Skeletal muscle tissue (tissue), 4 donors: ENCODE data around the gene ITGA4. TPM values are rescaled to one million over a fixed set of nuclear protein-coding genes. Genes with fewer than 3 reads are reported as not detected.

Experiments used
- H3K27ac ChIP-seq: one replicate; pipeline ENCODE4 v1.7.0; 2013; ENCODE audit warnings: mild to moderate bottlenecking, low read depth, low read length, inconsistent platforms
- H3K27me3 ChIP-seq, 3 donors: one replicate each; pipeline ENCODE4 v1.7.0; 2013; ENCODE audit warnings: low read length in 3 of 3; ENCODE audit not compliant: control insufficient read depth in 3 of 3, insufficient read depth in 3 of 3
- H3K36me3 ChIP-seq, 3 donors: one replicate each; pipeline ENCODE4 v1.7.0; 2013; ENCODE audit warnings: low read length in 3 of 3; ENCODE audit not compliant: control insufficient read depth in 3 of 3, insufficient read depth in 3 of 3
- H3K4me1 ChIP-seq, 3 donors: one replicate each; pipeline ENCODE4 v1.7.0; 2013; ENCODE audit warnings: low read length in 3 of 3, mild to moderate bottlenecking in 3 of 3; ENCODE audit not compliant: control insufficient read depth in 3 of 3, insufficient read depth in 3 of 3
- H3K4me3 ChIP-seq, 3 donors: one replicate each; pipeline ENCODE4 v1.7.0; 2013; ENCODE audit warnings: low read length in 3 of 3
- H3K9ac ChIP-seq, 3 donors: one replicate each; pipeline ENCODE4 v1.7.0; 2013; ENCODE audit warnings: low read length in 3 of 3, mild to moderate bottlenecking in 3 of 3, moderate library complexity in 2 of 3, low read depth in 1 of 3
- H3K9me3 ChIP-seq, 3 donors: one replicate each; pipeline ENCODE4 v1.7.0; 2013; ENCODE audit warnings: low read length in 3 of 3; ENCODE audit not compliant: control insufficient read depth in 3 of 3
- total RNA-seq: library from RNA; depleted of rRNA; stranded (reverse); fragments of >200 nt; gene quantifications from one replicate; pipeline ENCODE4 v1.2.3, GENCODE V29; 2014
- donor health status: Osteomylitis.

Gene ITGA4
- total RNA-seq, 1 donor from 2014 or later: 19.3 TPM

GRCh38 chr2:181467966-181468707 lies 11.0 kb downstream of the ITGA4 start:
- Histone ChIP-seq H3K4me3 (no peak overlapping the region), H3K4me1 (no peaks in the 10 kb centered on the region), H3K9ac (no peak overlapping the region), H3K27ac (no peak overlapping the region), H3K27me3 (no peaks in the 10 kb centered on the region), H3K9me3 (no peaks in the 10 kb centered on the region), H3K36me3 (no peaks in the 10 kb centered on the region)

DNA sequence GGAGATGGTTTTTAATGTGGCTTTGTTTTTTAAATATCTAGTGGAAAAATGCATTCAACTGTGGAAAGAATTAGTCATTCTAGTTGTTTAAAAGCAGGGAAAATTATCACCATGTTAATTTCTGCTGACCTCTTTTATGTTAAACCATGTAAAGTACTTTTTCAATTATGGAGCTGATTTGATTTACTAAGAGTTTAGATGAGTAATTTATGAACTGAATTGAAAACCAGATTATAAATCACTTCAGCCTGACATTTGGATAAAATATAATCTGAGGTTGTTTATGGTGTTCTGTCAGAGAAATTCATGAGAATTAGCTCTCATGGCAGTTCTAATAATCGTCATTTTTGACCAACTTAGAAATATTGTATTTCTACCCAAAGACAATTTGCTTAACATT lies 11.6 kb downstream of the ITGA4 start:
- Histone ChIP-seq H3K4me1 (no peaks in the 10 kb centered on the region), H3K27me3 (no peaks in the 10 kb centered on the region), H3K36me3 (no peaks in the 10 kb centered on the region), H3K27ac (no peak overlapping the region), H3K9ac (no peak overlapping the region), H3K4me3 (no peak overlapping the region), H3K9me3 (no peaks in the 10 kb centered on the region)

DNA sequence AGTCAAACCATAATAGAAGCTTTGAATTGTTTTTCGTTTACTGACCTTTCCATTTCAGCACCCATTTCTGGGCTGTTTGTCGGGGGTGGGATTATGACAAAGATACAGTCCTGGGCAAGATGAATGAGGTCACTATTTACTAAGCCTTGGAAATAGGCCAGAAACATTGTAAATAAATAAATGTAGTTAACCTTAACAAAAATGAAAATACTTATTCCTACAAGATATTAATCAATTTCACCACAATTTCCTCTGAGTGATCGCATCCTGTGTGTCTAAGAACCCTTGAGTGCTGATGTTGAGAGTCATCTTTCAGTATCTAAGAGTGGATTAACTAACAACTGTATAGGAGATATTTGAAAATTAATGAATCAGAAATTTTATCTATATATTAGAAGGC lies 14.0 kb downstream of the ITGA4 start:
- H3K36me3 ChIP-seq: no peaks in the 10 kb centered on the region
- H3K4me1 ChIP-seq: no peaks in the 10 kb centered on the region
- no peak overlapping the region for H3K9ac ChIP-seq
- H3K27me3 ChIP-seq: no peaks in the 10 kb centered on the region
- H3K27ac ChIP-seq: no peak overlapping the region
- H3K4me3 ChIP-seq: no peak overlapping the region
- no peaks in the 10 kb centered on the region for H3K9me3 ChIP-seq

- H3K9ac ChIP-seq: no peak overlapping the region
- H3K27me3 ChIP-seq: no peaks in the 10 kb centered on the region
- no peaks in the 10 kb centered on the region for H3K9me3 ChIP-seq
- H3K27ac ChIP-seq: no peak overlapping the region
- no peaks in the 10 kb centered on the region for H3K4me1 ChIP-seq
- no peak overlapping the region for H3K4me3 ChIP-seq
- no peaks in the 10 kb centered on the region for H3K36me3 ChIP-seq
Measured at GRCh38 chr2:181471783-181472182, 14.6 kb downstream of the ITGA4 start.

- Histone ChIP-seq H3K9ac (no peak overlapping the region), H3K9me3 (no peaks in the 10 kb centered on the region), H3K27ac (no peak overlapping the region), H3K36me3 (no peaks in the 10 kb centered on the region), H3K4me3 (no peak overlapping the region), H3K27me3 (no peaks in the 10 kb centered on the region), H3K4me1 (no peaks in the 10 kb centered on the region)
Measured at GRCh38 chr2:181472990-181473389, 15.8 kb downstream of the ITGA4 start.

DNA sequence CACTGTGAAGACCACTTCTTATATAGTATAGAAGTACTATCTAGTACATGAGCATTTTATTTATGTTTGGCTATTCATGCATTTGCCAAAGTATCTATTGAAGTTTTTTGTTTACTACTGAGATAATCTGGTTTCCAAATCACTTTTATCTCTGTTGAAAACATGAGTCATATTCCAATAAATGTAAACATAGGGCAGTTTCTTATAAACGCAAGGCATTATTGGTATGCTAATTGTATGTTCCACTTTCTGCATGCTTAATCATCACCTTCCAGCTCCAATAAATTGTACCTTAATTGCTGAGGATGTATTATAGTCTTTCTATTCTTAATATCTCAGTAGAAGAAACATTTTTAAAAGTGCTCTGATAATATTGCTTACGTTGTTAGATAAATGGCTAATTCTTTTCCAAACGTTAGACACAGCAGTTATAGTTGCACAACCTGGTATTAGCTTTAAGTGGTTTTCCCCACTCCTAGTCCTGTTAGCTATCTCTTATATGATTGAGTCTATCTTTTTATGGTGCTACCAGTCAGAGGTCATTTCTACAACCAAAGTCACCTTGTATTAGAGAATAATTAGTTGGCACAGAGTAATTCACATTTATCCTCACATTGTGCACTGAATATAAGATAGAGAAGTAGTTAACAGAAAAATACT lies 17.2 kb downstream of the ITGA4 start:
- H3K9me3 ChIP-seq: no peaks in the 10 kb centered on the region
- H3K27me3 ChIP-seq: no peaks in the 10 kb centered on the region
- no peak overlapping the region for H3K27ac ChIP-seq
- no peak overlapping the region for H3K4me3 ChIP-seq
- H3K9ac ChIP-seq: no peak overlapping the region
- no peaks in the 10 kb centered on the region for H3K4me1 ChIP-seq
- H3K36me3 ChIP-seq: no peaks in the 10 kb centered on the region

- no peak overlapping the region for H3K27ac ChIP-seq
- H3K36me3 ChIP-seq: no peaks in the 10 kb centered on the region
- H3K4me3 ChIP-seq: no peak overlapping the region
- no peak overlapping the region for H3K9ac ChIP-seq
- no peaks in the 10 kb centered on the region for H3K9me3 ChIP-seq
- no peaks in the 10 kb centered on the region for H3K27me3 ChIP-seq
- no peaks in the 10 kb centered on the region for H3K4me1 ChIP-seq
Measured at GRCh38 chr2:181483211-181483610, 26.0 kb downstream of the ITGA4 start.

DNA sequence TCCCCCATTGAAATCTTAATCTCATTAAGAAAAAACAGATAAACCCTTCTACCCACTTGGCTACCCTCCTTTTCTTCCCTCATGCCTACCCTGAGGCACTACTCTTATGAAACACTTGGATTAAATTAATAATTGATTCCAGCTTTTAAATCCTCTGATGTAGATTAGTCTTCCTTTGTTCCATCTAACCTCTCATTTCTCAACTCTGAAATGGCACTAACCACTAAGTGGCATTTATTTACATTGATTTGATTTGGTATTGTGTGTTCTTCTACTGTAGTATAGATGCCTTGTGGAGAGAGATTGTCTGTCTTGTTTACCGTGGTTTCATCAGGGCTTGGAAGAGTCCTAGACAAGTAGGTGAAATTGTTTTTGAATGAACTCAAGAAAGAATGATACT lies 26.7 kb downstream of the ITGA4 start:
- Histone ChIP-seq H3K9ac (no peak overlapping the region), H3K9me3 (no peaks in the 10 kb centered on the region), H3K27me3 (no peaks in the 10 kb centered on the region), H3K36me3 (no peaks in the 10 kb centered on the region), H3K4me1 (no peaks in the 10 kb centered on the region), H3K4me3 (no peak overlapping the region), H3K27ac (no peak overlapping the region)

GRCh38 chr2:181484851-181485637 lies 27.9 kb downstream of the ITGA4 start:
- H3K27ac ChIP-seq: no peak overlapping the region
- H3K9ac ChIP-seq: no peak overlapping the region
- H3K27me3 ChIP-seq: no peaks in the 10 kb centered on the region
- H3K9me3 ChIP-seq: no peaks in the 10 kb centered on the region
- no peak overlapping the region for H3K4me3 ChIP-seq
- no peaks in the 10 kb centered on the region for H3K4me1 ChIP-seq
- H3K36me3 ChIP-seq: no peaks in the 10 kb centered on the region

DNA sequence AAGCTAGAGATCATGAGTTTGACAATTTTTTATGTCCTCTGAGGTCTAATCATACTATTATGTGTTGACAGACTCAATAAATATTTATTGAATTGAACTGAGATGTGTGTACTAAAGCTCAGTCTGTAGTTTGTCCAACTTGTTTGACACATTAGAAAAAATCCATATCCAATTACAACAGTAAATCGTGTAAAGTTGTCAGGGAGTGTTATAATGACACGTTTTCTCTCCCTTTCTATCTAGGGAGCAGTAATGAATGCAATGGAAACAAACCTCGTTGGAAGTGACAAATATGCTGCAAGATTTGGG lies 28.4 kb downstream of the ITGA4 start:
- Histone ChIP-seq H3K4me3 (no peak overlapping the region), H3K27me3 (no peaks in the 10 kb centered on the region), H3K4me1 (no peaks in the 10 kb centered on the region), H3K36me3 (no peaks in the 10 kb centered on the region), H3K9me3 (no peaks in the 10 kb centered on the region), H3K27ac (no peak overlapping the region), H3K9ac (no peak overlapping the region)
